BJ (cell line): ENCODE data around the gene CHMP2B. TPM values are rescaled to one million over a fixed set of nuclear protein-coding genes. Genes with fewer than 3 reads are reported as not detected.

Experiments
- CTCF ChIA-PET: fragments of 350-600 bp; formaldehyde crosslinking; extraction: SDS; loops from one replicate; lab custom pipeline; 2021; ENCODE audit warnings: antibody characterized with exemption, inconsistent platforms; lab: Yijun Ruan, JAX
- POLR2A ChIA-PET: fragments of 300-600 bp; sonication (Branson Sonifier 250); formaldehyde crosslinking; extraction: SDS; loops from one replicate; lab custom pipeline; 2021; ENCODE audit warnings: antibody characterized with exemption; lab: Charles Lee
- DNase-seq: peaks from one replicate; pipeline ENCODE4 v3.0.0-alpha.2; 2011; ENCODE audit warnings: low read depth
- H3K27me3 ChIP-seq: 2 replicates; pipeline ENCODE4 v1.6.0; 2011; ENCODE audit warnings: low read length; ENCODE audit not compliant: control insufficient read depth, insufficient read depth
- H3K36me3 ChIP-seq: 2 replicates; pipeline ENCODE4 v1.5.1; 2011; ENCODE audit warnings: low read length; ENCODE audit not compliant: control insufficient read depth, insufficient read depth
- H3K4me3 ChIP-seq: 2 replicates; pipeline ENCODE4 v1.5.1; 2011; ENCODE audit warnings: low read depth, mild to moderate bottlenecking, control low read depth, low read length
- polyA plus RNA-seq: library from polyadenylated mRNA; depleted of rRNA; stranded (reverse); fragments of >200 nt; gene quantifications from 2 replicates; pipeline ENCODE4 v1.2.3, GENCODE V29; 2011
- TF ChIP-seq, protein P1 (sequence below): IDR thresholded peaks from 2 replicates; pipeline ENCODE4 v1.5.1; 2011; ENCODE audit warnings: low read depth, mild to moderate bottlenecking, control low read depth, inconsistent platforms, low read length, moderate library complexity; ENCODE audit not compliant: insufficient read depth

Gene CHMP2B
- polyA plus RNA-seq, 1 experiment = 13.4 TPM

DNA sequence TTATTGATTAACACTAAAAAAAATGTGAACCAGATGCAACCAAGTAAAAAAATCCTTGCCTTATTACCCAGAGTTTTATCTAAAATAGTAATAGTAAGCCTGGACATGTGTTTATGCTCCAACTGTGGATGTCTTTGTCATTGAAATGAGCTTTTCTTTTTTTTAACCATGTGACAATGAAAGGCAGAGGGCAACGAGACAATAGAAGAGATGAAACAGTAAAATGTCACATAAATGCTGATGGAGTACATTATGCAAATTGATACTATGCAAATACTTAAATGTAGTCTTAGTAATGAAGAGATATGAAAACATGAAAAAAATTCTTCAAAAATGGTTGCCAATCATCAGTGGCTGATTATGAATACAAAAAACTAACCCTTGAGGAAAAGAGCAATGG, 20.5 kb upstream of the CHMP2B start:
- DNase-seq = no peak
- TF ChIP-seq, protein P1, sequence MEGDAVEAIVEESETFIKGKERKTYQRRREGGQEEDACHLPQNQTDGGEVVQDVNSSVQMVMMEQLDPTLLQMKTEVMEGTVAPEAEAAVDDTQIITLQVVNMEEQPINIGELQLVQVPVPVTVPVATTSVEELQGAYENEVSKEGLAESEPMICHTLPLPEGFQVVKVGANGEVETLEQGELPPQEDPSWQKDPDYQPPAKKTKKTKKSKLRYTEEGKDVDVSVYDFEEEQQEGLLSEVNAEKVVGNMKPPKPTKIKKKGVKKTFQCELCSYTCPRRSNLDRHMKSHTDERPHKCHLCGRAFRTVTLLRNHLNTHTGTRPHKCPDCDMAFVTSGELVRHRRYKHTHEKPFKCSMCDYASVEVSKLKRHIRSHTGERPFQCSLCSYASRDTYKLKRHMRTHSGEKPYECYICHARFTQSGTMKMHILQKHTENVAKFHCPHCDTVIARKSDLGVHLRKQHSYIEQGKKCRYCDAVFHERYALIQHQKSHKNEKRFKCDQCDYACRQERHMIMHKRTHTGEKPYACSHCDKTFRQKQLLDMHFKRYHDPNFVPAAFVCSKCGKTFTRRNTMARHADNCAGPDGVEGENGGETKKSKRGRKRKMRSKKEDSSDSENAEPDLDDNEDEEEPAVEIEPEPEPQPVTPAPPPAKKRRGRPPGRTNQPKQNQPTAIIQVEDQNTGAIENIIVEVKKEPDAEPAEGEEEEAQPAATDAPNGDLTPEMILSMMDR = no peak
- H3K27me3 ChIP-seq = no peaks in the 10 kb centered on the region
- CTCF ChIA-PET = no interaction called here
- H3K4me3 ChIP-seq = no peak overlapping the region
- POLR2A ChIA-PET = no interaction called here
- H3K36me3 ChIP-seq = no peaks in the 10 kb centered on the region

DNA sequence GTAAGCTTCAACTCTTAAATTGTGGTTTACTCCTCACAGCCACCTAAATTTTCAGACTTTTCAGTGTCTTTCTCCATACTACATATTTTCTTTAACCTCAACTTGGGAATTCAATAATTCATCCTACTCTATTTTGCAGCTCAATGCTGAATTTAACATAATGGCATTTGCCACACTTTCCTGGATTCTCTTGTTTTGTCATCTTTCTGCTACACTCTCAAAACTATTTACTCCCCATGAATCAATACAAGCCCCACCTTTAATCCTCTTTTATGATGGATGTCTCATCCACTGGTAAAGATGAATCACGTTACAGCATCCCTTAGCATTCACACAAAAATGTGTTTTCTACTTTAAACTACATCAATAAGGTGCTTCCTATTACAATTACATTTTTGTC, 19.6 kb upstream of the CHMP2B start:
- POLR2A ChIA-PET = no interaction called here
- CTCF ChIA-PET = no interaction called here
- H3K4me3 ChIP-seq = no peak overlapping the region
- H3K27me3 ChIP-seq = no peaks in the 10 kb centered on the region
- no peaks in the 10 kb centered on the region for H3K36me3 ChIP-seq
- DNase-seq = peak; percentile 21
- TF ChIP-seq, protein P1 = no peak

DNA sequence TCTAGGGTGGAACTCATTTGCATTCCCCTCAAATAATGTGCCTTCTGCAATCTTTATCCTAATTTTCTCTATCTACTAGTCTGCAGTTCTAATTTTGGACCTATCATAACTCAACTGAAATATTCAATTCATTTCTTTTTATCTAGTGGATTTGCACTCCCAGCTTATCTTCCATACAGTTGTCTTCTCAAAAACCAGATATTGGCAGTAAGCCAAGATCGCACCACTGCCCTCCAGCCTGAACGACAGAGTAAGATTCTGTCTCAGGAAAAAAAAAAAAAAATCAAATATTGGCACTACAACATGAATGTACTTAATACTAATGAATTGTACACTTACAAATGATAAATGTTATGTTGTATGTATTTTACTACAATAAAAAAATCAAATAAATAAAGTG, 18.0 kb upstream of the CHMP2B start:
- no peaks in the 10 kb centered on the region for H3K36me3 ChIP-seq
- no peak overlapping the region for H3K4me3 ChIP-seq
- DNase-seq = no peak
- POLR2A ChIA-PET = no interaction called here
- H3K27me3 ChIP-seq = no peaks in the 10 kb centered on the region
- TF ChIP-seq, protein P1 = no peak
- CTCF ChIA-PET = interaction anchor here (1.1 kb wide), 1 partner anchor 13 kb away, joined by 3 read pairs; no protein-coding TSS in a partner anchor

DNA sequence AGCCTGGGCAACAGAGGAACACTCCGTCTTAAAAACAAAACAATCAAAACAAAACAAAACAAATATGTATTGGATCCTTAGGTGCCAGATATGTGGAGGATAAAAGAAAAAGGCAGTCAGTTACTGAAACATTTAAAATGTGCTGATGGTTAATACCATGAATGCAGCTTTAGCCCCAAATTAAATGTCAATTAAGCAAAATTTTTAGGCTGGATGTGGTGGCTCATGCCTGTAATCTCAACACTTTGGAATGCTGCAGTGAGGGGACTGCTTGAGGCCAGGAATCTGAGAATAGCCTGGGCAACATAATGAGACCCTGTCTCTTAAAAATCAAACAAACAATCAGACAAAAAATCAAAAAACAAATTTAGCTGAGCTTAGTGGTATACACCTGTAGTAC, 8.5 kb upstream of the CHMP2B start:
- H3K4me3 ChIP-seq = no peak overlapping the region
- no peak for DNase-seq
- TF ChIP-seq, protein P1 = no peak
- CTCF ChIA-PET = no interaction called here
- no peaks in the 10 kb centered on the region for H3K36me3 ChIP-seq
- no peaks in the 10 kb centered on the region for H3K27me3 ChIP-seq
- POLR2A ChIA-PET = no interaction called here

DNA sequence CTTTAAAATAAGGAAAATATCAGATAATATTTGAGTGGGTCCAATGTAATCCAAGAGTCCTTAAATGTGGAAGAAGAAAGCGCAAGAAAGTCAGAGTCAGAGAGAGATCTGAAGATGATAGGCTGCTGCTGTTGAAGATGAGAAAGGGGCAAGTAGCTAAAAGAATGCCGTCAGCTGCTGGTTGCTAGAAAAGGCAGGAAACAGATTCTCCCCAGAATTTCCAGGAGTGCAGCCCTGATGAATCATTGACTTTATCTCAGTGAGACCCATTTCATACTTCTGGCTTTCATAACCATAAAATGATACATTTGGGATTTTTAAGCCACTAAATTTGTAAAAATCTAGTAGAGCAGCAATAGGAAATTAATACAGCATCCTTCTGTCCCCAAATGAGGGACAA, 7.5 kb upstream of the CHMP2B start:
- H3K27me3 ChIP-seq = no peaks in the 10 kb centered on the region
- H3K36me3 ChIP-seq = no peaks in the 10 kb centered on the region
- TF ChIP-seq, protein P1 = no peak
- CTCF ChIA-PET = no interaction called here
- H3K4me3 ChIP-seq = no peak overlapping the region
- no peak for DNase-seq
- POLR2A ChIA-PET = no interaction called here
